Cardiac fibroblast (primary cell): ENCODE results near the gene BCL2.

Experiments
- DNase-seq, 2 donors: peaks; one replicate each; pipeline versions ENCODE4 v3.0.0 to v3.0.0-alpha.2; 2010; ENCODE audit warnings: low read depth in 2 of 2
- H3K4me3 ChIP-seq, 2 donors: replicated peaks in 1 of 2; 1 replicate in 1 of 2; 2 replicates in 1 of 2; pipeline ENCODE4 v1.5.1; 2011; ENCODE audit warnings: low read depth in 2 of 2, low read length in 2 of 2, mild to moderate bottlenecking in 2 of 2, moderate library complexity in 1 of 2
- CTCF ChIP-seq: IDR thresholded peaks from one replicate; pipeline ENCODE4 v1.5.1; 2011; ENCODE audit warnings: low read depth, mild to moderate bottlenecking, low read length, inconsistent platforms

Gene BCL2

DNA sequence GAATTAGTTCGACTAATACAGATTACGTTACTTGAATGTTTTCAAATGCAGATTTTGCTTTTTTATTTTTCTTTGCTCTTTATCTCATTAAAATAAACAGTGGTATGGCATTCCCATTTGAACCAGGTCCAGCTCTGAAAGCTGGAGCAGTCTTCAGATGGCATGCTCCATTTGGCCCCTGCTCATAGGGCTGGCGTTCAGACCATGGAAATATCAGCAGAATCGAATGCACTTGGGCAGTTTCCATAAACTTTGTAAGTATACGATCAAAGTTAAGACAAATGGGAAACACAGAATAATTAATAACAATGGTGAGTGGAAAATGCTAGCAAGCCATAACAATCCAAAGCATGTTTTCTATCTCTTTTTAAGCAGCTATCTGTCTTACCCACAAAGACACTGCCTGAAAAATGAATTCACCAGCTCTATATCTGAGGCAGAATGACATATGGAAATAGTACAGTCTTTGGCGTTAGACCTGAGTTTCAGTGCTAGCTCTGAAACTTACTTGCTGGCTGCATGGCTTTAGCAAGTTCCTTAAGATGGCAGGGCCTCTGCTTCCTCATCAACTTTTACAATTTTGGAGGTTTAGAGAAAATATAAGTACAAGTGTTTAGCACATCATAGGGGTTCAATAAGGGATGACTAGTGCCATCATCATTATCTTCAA lies 131.6 kb downstream of the BCL2 start:
- H3K4me3 ChIP-seq = no peak overlapping the region
- TF ChIP-seq CTCF = no peak
- no peak for DNase-seq

GRCh38 chr18:63187223-63187574 lies 132.4 kb downstream of the BCL2 start:
- DNase-seq = no peak
- no peak overlapping the region for H3K4me3 ChIP-seq
- no peak for TF ChIP-seq CTCF

GRCh38 chr18:63186520-63187222 lies 132.9 kb downstream of the BCL2 start:
- DNase-seq = no peak
- TF ChIP-seq CTCF = no peak
- H3K4me3 ChIP-seq = no peak overlapping the region

GRCh38 chr18:63185984-63186383 lies 133.6 kb downstream of the BCL2 start:
- DNase-seq = no peak
- H3K4me3 ChIP-seq = no peak overlapping the region
- TF ChIP-seq CTCF = no peak

DNA sequence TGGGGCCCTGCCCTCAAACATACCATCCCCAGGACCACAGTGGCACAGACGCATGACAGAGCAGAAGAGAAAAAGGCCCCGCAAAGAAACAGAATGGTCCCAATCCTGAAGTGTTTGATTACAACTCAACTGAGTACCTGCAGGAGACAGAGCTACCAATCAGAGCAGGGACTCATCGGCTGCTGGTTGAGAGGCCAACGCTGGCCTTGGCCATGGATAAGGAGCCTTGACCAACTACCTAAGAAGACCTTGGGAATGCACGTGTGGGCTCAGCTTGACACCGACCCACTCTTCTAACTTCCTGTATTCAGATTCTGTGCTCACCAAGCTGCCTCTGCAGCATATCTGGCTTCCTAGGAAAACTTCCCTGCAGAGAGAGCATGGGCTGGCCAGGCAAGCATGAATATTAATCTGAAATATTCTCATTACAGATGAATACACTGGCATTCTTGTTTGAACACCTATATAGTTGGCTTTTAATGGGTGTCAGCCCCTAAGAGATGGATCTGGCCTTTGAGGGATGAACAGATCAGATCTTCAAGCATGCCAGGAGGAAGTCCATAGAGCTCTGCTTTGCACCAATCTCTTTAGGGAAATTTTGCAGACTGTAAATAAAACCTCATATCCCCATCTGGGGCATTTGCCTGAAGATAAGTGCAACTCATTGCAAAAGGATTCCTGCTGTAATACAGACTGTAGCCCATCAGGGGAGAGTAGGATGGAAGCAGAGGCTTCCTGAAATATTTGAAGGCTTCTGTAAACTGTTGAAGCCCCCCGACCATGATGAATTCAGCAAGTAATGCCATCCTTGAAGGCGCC lies 135.4 kb downstream of the BCL2 start:
- DNase-seq = no peak
- no peak for TF ChIP-seq CTCF
- no peak overlapping the region for H3K4me3 ChIP-seq

- H3K4me3 ChIP-seq = no peak overlapping the region
- no peak for TF ChIP-seq CTCF
- no peak for DNase-seq
Measured at GRCh38 chr18:63183378-63183777, 136.2 kb downstream of the BCL2 start.
